Smooth muscle cell (in vitro differentiated cells): Measurements from ENCODE around the gene KRT74. TPM values are rescaled to one million over a fixed set of nuclear protein-coding genes. Genes with fewer than 3 reads are reported as not detected.

Source experiments
- DNase-seq: peaks from one replicate; lab custom pipeline; 2025; ENCODE audit not compliant: unreplicated experiment; lab: John Stamatoyannopoulos, UW
- H2AFZ ChIP-seq: fragments of 200-600 bp; sonication (generic); 2 replicates; pipeline ENCODE4 v1.6.0; 2016; ENCODE audit warnings: antibody characterized with exemption, low read depth, mild to moderate bottlenecking
- H3F3A ChIP-seq: fragments of 200-600 bp; sonication (generic); 2 replicates; pipeline ENCODE4 v1.6.0; 2017; ENCODE audit warnings: antibody characterized with exemption, low read depth
- H3K27ac ChIP-seq: fragments of 200-600 bp; sonication (generic); 2 replicates; pipeline ENCODE4 v1.5.1; 2016; ENCODE audit warnings: low read depth, mild to moderate bottlenecking
- H3K27me3 ChIP-seq: fragments of 200-600 bp; sonication (generic); 2 replicates; pipeline ENCODE4 v1.6.1; 2016; ENCODE audit warnings: low read depth, mild to moderate bottlenecking
- H3K36me3 ChIP-seq: fragments of 200-600 bp; sonication (generic); 2 replicates; pipeline ENCODE4 v1.5.1; 2016; ENCODE audit warnings: low read depth
- H3K4me1 ChIP-seq: fragments of 200-600 bp; sonication (generic); 2 replicates; pipeline ENCODE4 v1.5.1; 2016; ENCODE audit warnings: low read depth
- H3K4me2 ChIP-seq: fragments of 200-600 bp; sonication (generic); 2 replicates; pipeline ENCODE4 v1.6.0; 2016; ENCODE audit warnings: mild to moderate bottlenecking
- H3K4me3 ChIP-seq: fragments of 200-600 bp; sonication (generic); 2 replicates; pipeline ENCODE4 v1.5.1; 2016; ENCODE audit warnings: mild to moderate bottlenecking
- H3K79me2 ChIP-seq: fragments of 200-600 bp; sonication (generic); 2 replicates; pipeline ENCODE4 v1.6.0; 2016; ENCODE audit warnings: low read depth, mild to moderate bottlenecking
- H3K9ac ChIP-seq: fragments of 200-600 bp; sonication (generic); 2 replicates; pipeline ENCODE4 v1.6.0; 2016; ENCODE audit warnings: low read depth
- H3K9me3 ChIP-seq: fragments of 200-600 bp; sonication (generic); replicated peaks from 2 replicates; pipeline ENCODE4 v1.5.1; 2016; ENCODE audit warnings: low read depth
- H4K20me1 ChIP-seq: fragments of 200-600 bp; sonication (generic); 2 replicates; pipeline ENCODE4 v1.6.0; 2016; ENCODE audit warnings: low read depth
- WGBS: methylation state at CpG from one replicate; pipeline ENCODE4 v1.1.7; 2016; ENCODE audit warnings: low lambda C conversion rate; 5-methylcytosine and 5-hydroxymethylcytosine counted together
- polyA plus RNA-seq: library from polyadenylated mRNA; unstranded; fragments of >200 nt; fragmentation: Nextera tagmentation; extraction: Ambion mirVana; gene quantifications from 2 replicates; pipeline ENCODE4 v1.2.1, GENCODE V29; 2016
- total RNA-seq: library from RNA; depleted of rRNA; stranded (reverse); fragments of >200 nt; gene quantifications from 2 replicates; pipeline ENCODE4 v1.2.3, GENCODE V29; 2014
- TF ChIP-seq, protein P1 (sequence below): fragments of 200-600 bp; sonication (generic); IDR thresholded peaks from 2 replicates; pipeline ENCODE4 v1.5.1; 2017; ENCODE audit warnings: borderline replicate concordance, mild to moderate bottlenecking, antibody characterized with exemption; ENCODE audit not compliant: insufficient read depth, poor library complexity, severe bottlenecking

The KRT74 gene
- total and polyA plus RNA-seq, 2 experiments from 2014 or later, result not detected

DNA sequence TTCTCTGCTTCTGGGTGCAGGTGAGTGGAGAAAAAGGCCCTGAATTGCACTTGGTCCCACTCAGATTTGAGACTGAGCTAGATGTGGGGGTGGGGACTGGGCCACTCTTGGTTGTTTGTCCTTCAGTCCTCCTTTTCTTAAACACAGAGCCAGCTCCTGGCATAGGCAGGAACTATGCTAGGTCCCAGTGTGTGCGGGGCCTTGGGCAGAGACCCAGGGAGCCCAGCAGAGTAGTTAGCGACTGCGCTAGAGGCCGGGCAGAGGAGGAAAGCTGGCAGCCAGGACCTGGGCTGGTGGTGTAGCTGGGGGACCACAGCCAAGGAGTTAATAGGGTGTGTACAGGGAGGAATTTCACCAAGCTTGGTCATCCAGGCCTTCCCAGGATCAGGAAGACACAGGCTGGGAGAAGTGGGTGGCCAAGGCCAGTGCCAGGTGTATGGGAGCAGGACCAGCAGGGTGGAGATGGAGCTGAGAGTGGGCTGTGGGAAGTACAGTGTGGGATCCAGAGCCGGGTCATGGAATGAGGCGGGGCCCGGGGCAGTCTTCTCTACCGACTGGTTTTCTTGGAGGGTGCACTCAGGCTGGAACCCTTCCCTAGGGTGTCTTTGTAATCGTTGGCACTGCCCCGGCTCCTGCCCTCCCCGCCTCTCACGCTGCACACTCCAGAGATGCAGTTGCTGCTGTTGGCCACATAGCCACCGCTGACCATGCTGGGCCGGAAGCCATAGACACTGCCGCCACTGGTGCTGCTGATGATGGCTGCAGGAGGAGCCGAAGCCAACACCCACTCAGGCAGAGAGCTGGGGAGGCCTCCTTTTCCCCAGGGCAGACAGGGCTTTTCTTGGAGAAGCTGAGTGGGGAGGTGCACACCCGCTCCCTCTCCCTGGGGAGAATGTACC lies 29.4 kb downstream of the KRT74 start:
- Histone ChIP-seq H3K9ac (no peak overlapping the region), H3K27me3 (no peaks in the 10 kb centered on the region), H2AFZ (no peak overlapping the region), H4K20me1 (no peaks in the 10 kb centered on the region), H3K4me1 (peaks cover 6% of the 10 kb centered on the region), H3K79me2 (no peaks in the 10 kb centered on the region), H3K4me2 (no peak overlapping the region), H3F3A (no peaks in the 10 kb centered on the region), H3K27ac (no peak overlapping the region), H3K36me3 (no peaks in the 10 kb centered on the region), H3K4me3 (no peak overlapping the region), H3K9me3 (no peaks in the 10 kb centered on the region)
- 94% methylated on average over 17 of the region's 17 CpGs for WGBS
- DNase-seq, result no peak
- TF ChIP-seq, protein P1, sequence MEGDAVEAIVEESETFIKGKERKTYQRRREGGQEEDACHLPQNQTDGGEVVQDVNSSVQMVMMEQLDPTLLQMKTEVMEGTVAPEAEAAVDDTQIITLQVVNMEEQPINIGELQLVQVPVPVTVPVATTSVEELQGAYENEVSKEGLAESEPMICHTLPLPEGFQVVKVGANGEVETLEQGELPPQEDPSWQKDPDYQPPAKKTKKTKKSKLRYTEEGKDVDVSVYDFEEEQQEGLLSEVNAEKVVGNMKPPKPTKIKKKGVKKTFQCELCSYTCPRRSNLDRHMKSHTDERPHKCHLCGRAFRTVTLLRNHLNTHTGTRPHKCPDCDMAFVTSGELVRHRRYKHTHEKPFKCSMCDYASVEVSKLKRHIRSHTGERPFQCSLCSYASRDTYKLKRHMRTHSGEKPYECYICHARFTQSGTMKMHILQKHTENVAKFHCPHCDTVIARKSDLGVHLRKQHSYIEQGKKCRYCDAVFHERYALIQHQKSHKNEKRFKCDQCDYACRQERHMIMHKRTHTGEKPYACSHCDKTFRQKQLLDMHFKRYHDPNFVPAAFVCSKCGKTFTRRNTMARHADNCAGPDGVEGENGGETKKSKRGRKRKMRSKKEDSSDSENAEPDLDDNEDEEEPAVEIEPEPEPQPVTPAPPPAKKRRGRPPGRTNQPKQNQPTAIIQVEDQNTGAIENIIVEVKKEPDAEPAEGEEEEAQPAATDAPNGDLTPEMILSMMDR, result no peak

DNA sequence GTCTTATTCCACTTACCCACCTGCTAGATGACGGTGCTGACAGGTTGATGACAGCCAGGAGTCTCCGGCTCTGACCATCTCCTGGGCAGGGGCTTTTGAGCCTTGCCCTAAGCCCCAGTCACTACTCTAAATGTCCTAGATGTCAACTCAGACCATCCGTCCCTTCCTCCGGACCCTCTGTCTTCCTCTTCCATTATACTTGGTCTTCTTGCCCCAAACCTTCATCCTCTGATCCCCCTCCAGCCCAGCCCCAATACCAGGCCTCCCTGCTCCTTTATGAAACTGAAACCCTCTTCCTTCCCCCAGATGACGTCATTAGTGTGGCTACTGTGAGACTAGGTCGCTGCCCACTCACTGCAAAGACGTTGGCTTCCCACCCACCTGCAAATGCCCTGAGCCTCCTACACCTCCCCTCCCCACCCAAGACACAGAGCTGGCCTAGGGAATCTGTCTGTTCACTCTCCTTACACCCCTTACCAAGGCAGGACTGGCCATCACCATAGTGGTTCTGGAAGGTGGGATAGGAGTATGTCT lies 30.8 kb downstream of the KRT74 start:
- 75% methylated on average over 7 of the region's 7 CpGs for WGBS
- no peaks in the 10 kb centered on the region for H3K79me2 ChIP-seq
- no peaks in the 10 kb centered on the region for H3K36me3 ChIP-seq
- H3K4me1 ChIP-seq, result peaks cover 12% of the 10 kb centered on the region
- H4K20me1 ChIP-seq, result no peaks in the 10 kb centered on the region
- no peak overlapping the region for H3K4me2 ChIP-seq
- no peak for DNase-seq
- peaks cover 5% of the 10 kb centered on the region for H3F3A ChIP-seq
- H2AFZ ChIP-seq, result no peak overlapping the region
- no peak overlapping the region for H3K4me3 ChIP-seq
- H3K27me3 ChIP-seq, result no peaks in the 10 kb centered on the region
- no peak overlapping the region for H3K27ac ChIP-seq
- H3K9ac ChIP-seq, result no peak overlapping the region
- TF ChIP-seq, protein P1, result no peak
- no peaks in the 10 kb centered on the region for H3K9me3 ChIP-seq

DNA sequence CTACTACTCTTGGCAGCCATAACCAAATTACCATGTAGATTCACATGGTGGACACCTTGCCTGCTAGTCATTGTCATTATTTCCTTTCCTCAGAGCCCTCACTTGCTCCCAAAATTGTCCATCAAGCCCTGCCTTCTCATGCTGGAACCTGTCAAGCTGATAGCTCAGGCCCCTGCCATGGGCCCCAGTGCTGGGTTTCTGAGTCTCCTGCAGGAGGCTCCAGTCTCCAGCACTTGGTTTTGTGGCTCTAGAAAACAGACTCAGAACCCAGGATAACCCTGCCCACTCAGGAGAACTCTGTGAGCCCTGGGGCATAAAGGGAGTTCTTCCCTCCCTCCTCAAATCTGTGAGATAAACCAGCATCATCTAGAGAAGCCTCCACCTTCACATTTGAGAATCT lies 31.5 kb downstream of the KRT74 start:
- H3K27ac ChIP-seq, result no peak overlapping the region
- TF ChIP-seq, protein P1, result no peak
- no peaks in the 10 kb centered on the region for H3K36me3 ChIP-seq
- H3F3A ChIP-seq, result peaks cover 5% of the 10 kb centered on the region
- no peak overlapping the region for H2AFZ ChIP-seq
- H3K4me3 ChIP-seq, result no peak overlapping the region
- no peaks in the 10 kb centered on the region for H4K20me1 ChIP-seq
- peaks cover 12% of the 10 kb centered on the region for H3K4me1 ChIP-seq
- H3K27me3 ChIP-seq, result no peaks in the 10 kb centered on the region
- H3K9ac ChIP-seq, result no peak overlapping the region
- no peak overlapping the region for H3K4me2 ChIP-seq
- no peaks in the 10 kb centered on the region for H3K9me3 ChIP-seq
- H3K79me2 ChIP-seq, result no peaks in the 10 kb centered on the region
- DNase-seq, result no peak

DNA sequence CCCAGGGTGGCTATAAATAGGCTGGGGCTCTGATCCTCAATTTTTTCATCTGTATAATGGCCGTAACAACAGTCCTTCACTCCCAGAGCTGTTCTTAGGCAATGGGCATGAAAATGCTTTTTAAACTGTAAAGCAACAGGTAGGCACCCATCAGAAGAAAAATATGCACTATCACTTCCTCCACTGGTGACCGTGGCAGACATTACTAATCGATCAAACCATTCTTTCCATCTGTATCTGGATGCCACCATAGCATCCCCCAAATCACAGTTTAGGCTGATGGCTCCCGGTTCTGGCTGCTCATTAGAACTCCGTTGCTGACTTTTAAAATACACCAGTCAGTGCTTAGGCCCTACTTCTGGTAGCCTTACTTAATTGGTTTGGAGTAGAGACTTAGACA lies 31.9 kb downstream of the KRT74 start:
- Histone ChIP-seq H3K27ac (no peak overlapping the region), H4K20me1 (no peaks in the 10 kb centered on the region), H3F3A (peaks cover 5% of the 10 kb centered on the region), H3K36me3 (no peaks in the 10 kb centered on the region), H3K4me1 (peaks cover 12% of the 10 kb centered on the region), H3K9ac (no peak overlapping the region), H2AFZ (no peak overlapping the region), H3K9me3 (no peaks in the 10 kb centered on the region), H3K4me3 (no peak overlapping the region), H3K4me2 (no peak overlapping the region), H3K79me2 (no peaks in the 10 kb centered on the region), H3K27me3 (no peaks in the 10 kb centered on the region)
- DNase-seq, result no peak
- TF ChIP-seq, protein P1, result no peak
- WGBS, result 95% methylated on average over 5 of the region's 5 CpGs
